Adrenal gland (tissue), 5 donors: ENCODE measurements around the gene COL8A1.

Source experiments
- CTCF ChIP-seq, 6 experiments: fragments of 450-650 bp in 4 of 6; fragments of 200-600 bp in 2 of 6; sonication (generic) in 1 of 6; IDR thresholded peaks; 1 replicate in 5 of 6; 2 replicates in 1 of 6; pipeline versions ENCODE4 v1.5.1 to v1.8.0; 2016 to 2021; ENCODE audit warnings: antibody characterized with exemption in 6 of 6, mild to moderate bottlenecking in 2 of 6, moderate library complexity in 1 of 6
- POLR2A ChIP-seq, 2 donors: fragments of 450-650 bp; IDR thresholded peaks; one replicate each; pipeline ENCODE4 v1.6.1; 2017; ENCODE audit warnings: antibody characterized with exemption in 2 of 2, mild to moderate bottlenecking in 2 of 2, moderate library complexity in 1 of 2
- donor health status: DM: no; HTN: no; CAD: no.

DNA sequence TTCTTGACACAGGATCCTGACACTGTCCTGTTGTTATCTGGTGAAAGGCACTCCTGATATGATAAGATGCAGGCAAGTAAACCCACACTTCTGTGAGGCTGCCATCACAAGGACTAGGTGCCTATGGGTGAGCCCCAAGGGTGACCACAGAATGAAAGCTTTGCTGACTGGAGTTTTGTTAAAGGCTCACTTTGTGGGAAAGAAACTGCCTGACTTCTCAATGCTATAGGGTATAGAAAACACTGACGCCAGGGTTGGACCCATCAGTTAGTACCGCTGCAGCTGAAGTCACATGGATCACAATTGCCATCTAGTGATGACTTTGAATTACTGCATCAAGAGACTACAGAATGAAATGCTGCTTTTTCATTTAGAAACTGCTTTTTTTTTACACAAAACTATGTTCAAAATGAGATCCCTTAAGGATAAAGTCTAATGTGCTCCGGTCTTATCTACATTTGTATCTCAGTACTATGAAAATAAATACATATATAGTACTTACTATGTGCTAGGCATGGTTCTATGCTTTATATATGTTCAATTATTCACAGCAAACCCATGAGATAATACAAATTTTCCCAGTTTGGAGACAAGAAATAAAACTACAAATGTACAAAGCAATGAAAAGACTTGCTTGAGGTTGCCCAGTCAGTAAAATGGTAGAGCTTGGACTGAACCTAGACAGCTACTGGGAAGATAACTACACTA lies 115.0 kb downstream of the COL8A1 start:
- TF ChIP-seq CTCF (IDR thresholded peaks at IDR 0.05) (peak; percentile 40 to 72 (median 59)), POLR2A (IDR thresholded peaks at IDR 0.05) (no peak)
